Measurements from ENCODE around the gene PTPRB. TPM values are rescaled to one million over a fixed set of nuclear protein-coding genes. Genes with fewer than 3 reads are reported as not detected.

The PTPRB gene
- total and polyA plus RNA-seq, 5 donors from 2014 or later, result not detected

GRCh38 chr12:70664465-70664881 lies 27.2 kb upstream of the PTPRB start:
- H3K27me3 Mint-ChIP-seq, result no peaks in the 10 kb centered on the region
- no peak overlapping the region for H3K4me3 Mint-ChIP-seq
- no peak overlapping the region for H3K27ac Mint-ChIP-seq
- Histone ChIP-seq H3K27me3 (ENCODE audit: control insufficient read depth, insufficient read depth, low read length) (no peaks in the 10 kb centered on the region), H3K9me3 (ENCODE audit: control insufficient read depth in 2 of 2, low read length in 2 of 2) (no peaks in the 10 kb centered on the region), H3K4me3 (ENCODE audit: low read depth, low read length) (no peak overlapping the region), H3K36me3 (ENCODE audit: control insufficient read depth, insufficient read depth, low read length) (no peaks in the 10 kb centered on the region), H3K4me1 (ENCODE audit: control insufficient read depth, insufficient read depth, low read length, poor library complexity, severe bottlenecking) (no peaks in the 10 kb centered on the region), H3K27ac (ENCODE audit: insufficient read depth, low read length, poor library complexity, severe bottlenecking) (no peak overlapping the region)
- DNase-seq (no peak), ATAC-seq (ENCODE audit: low read depth in 2 of 2) (no peak)
- H3K9me3 Mint-ChIP-seq, result no peaks in the 10 kb centered on the region
- H3K4me1 Mint-ChIP-seq, result peaks cover 0 to 2% (median 0%) of the 10 kb centered on the region in 4 donors
- H3K36me3 Mint-ChIP-seq, result no peaks in the 10 kb centered on the region

GRCh38 chr12:70663838-70664237 lies 26.6 kb upstream of the PTPRB start:
- Histone ChIP-seq H3K27ac (ENCODE audit: insufficient read depth, low read length, poor library complexity, severe bottlenecking) (no peak overlapping the region), H3K4me3 (ENCODE audit: low read depth, low read length) (no peak overlapping the region), H3K9me3 (ENCODE audit: control insufficient read depth in 2 of 2, low read length in 2 of 2) (no peaks in the 10 kb centered on the region), H3K4me1 (ENCODE audit: control insufficient read depth, insufficient read depth, low read length, poor library complexity, severe bottlenecking) (no peaks in the 10 kb centered on the region), H3K27me3 (ENCODE audit: control insufficient read depth, insufficient read depth, low read length) (no peaks in the 10 kb centered on the region), H3K36me3 (ENCODE audit: control insufficient read depth, insufficient read depth, low read length) (no peaks in the 10 kb centered on the region)
- Mint-ChIP-seq H3K4me3 (no peak overlapping the region), H3K27ac (no peak overlapping the region), H3K27me3 (no peaks in the 10 kb centered on the region), H3K36me3 (no peaks in the 10 kb centered on the region), H3K9me3 (peaks cover 0 to 2% (median 0%) of the 10 kb centered on the region in 7 donors), H3K4me1 (peaks cover 0 to 2% (median 0%) of the 10 kb centered on the region in 4 donors)
- DNase-seq, result no peak
- no peak for ATAC-seq (ENCODE audit: low read depth in 2 of 2)

- no peaks in the 10 kb centered on the region for H3K36me3 ChIP-seq (ENCODE audit: control insufficient read depth, insufficient read depth, low read length)
- ATAC-seq (ENCODE audit: low read depth in 2 of 2), result no peak
- H3K27ac ChIP-seq (ENCODE audit: insufficient read depth, low read length, poor library complexity, severe bottlenecking), result no peak overlapping the region
- H3K4me1 ChIP-seq (ENCODE audit: control insufficient read depth, insufficient read depth, low read length, poor library complexity, severe bottlenecking), result no peaks in the 10 kb centered on the region
- no peaks in the 10 kb centered on the region for H3K27me3 Mint-ChIP-seq
- no peaks in the 10 kb centered on the region for H3K36me3 Mint-ChIP-seq
- H3K27me3 ChIP-seq (ENCODE audit: control insufficient read depth, insufficient read depth, low read length), result no peaks in the 10 kb centered on the region
- DNase-seq, result no peak
- peaks cover 0 to 2% (median 0%) of the 10 kb centered on the region in 4 donors for H3K4me1 Mint-ChIP-seq
- H3K9me3 ChIP-seq (ENCODE audit: control insufficient read depth in 2 of 2, low read length in 2 of 2), result no peaks in the 10 kb centered on the region
- H3K27ac Mint-ChIP-seq, result no peak overlapping the region
- H3K4me3 ChIP-seq (ENCODE audit: low read depth, low read length), result no peak overlapping the region
- H3K4me3 Mint-ChIP-seq, result no peak overlapping the region
- peaks cover 0 to 4% (median 0%) of the 10 kb centered on the region in 7 donors for H3K9me3 Mint-ChIP-seq
Observed at GRCh38 chr12:70661466-70662161, 24.4 kb upstream of the PTPRB start.

- Histone ChIP-seq H3K27me3 (ENCODE audit: control insufficient read depth, insufficient read depth, low read length) (no peaks in the 10 kb centered on the region), H3K27ac (ENCODE audit: insufficient read depth, low read length, poor library complexity, severe bottlenecking) (no peak overlapping the region), H3K4me1 (ENCODE audit: control insufficient read depth, insufficient read depth, low read length, poor library complexity, severe bottlenecking) (no peaks in the 10 kb centered on the region), H3K4me3 (ENCODE audit: low read depth, low read length) (no peak overlapping the region), H3K9me3 (ENCODE audit: control insufficient read depth in 2 of 2, low read length in 2 of 2) (no peaks in the 10 kb centered on the region), H3K36me3 (ENCODE audit: control insufficient read depth, insufficient read depth, low read length) (no peaks in the 10 kb centered on the region)
- Mint-ChIP-seq H3K27ac (peak overlapping the region in 1 of 3 donors; percentile 9), H3K4me3 (no peak overlapping the region), H3K9me3 (peaks cover 0 to 4% (median 0%) of the 10 kb centered on the region in 7 donors), H3K36me3 (no peaks in the 10 kb centered on the region), H3K4me1 (peaks cover 0 to 2% (median 0%) of the 10 kb centered on the region in 4 donors), H3K27me3 (no peaks in the 10 kb centered on the region)
- DNase-seq, result peak in 1 of 3 donors; percentile 25
- ATAC-seq (ENCODE audit: low read depth in 2 of 2), result no peak
Observed at GRCh38 chr12:70660620-70661219, 23.5 kb upstream of the PTPRB start.

GRCh38 chr12:70660002-70660604 lies 22.9 kb upstream of the PTPRB start:
- H3K27ac ChIP-seq (ENCODE audit: insufficient read depth, low read length, poor library complexity, severe bottlenecking), result no peak overlapping the region
- H3K27ac Mint-ChIP-seq, result peak overlapping the region in 1 of 3 donors; percentile 9
- H3K27me3 Mint-ChIP-seq, result no peaks in the 10 kb centered on the region
- H3K36me3 ChIP-seq (ENCODE audit: control insufficient read depth, insufficient read depth, low read length), result no peaks in the 10 kb centered on the region
- no peak for DNase-seq
- peaks cover 0 to 4% (median 0%) of the 10 kb centered on the region in 7 donors for H3K9me3 Mint-ChIP-seq
- no peaks in the 10 kb centered on the region for H3K9me3 ChIP-seq (ENCODE audit: control insufficient read depth in 2 of 2, low read length in 2 of 2)
- no peaks in the 10 kb centered on the region for H3K4me1 ChIP-seq (ENCODE audit: control insufficient read depth, insufficient read depth, low read length, poor library complexity, severe bottlenecking)
- H3K4me1 Mint-ChIP-seq, result peaks cover 0 to 2% (median 0%) of the 10 kb centered on the region in 4 donors
- H3K4me3 Mint-ChIP-seq, result no peak overlapping the region
- no peak for ATAC-seq (ENCODE audit: low read depth in 2 of 2)
- H3K36me3 Mint-ChIP-seq, result no peaks in the 10 kb centered on the region
- H3K27me3 ChIP-seq (ENCODE audit: control insufficient read depth, insufficient read depth, low read length), result no peaks in the 10 kb centered on the region
- H3K4me3 ChIP-seq (ENCODE audit: low read depth, low read length), result no peak overlapping the region

- Mint-ChIP-seq H3K27me3 (no peaks in the 10 kb centered on the region), H3K4me1 (peaks cover 0 to 2% (median 0%) of the 10 kb centered on the region in 4 donors), H3K27ac (no peak overlapping the region), H3K9me3 (peaks cover 0 to 4% (median 0%) of the 10 kb centered on the region in 7 donors), H3K4me3 (peak overlapping the region in 1 of 4 donors; percentile 16), H3K36me3 (no peaks in the 10 kb centered on the region)
- Histone ChIP-seq H3K4me3 (ENCODE audit: low read depth, low read length) (no peak overlapping the region), H3K4me1 (ENCODE audit: control insufficient read depth, insufficient read depth, low read length, poor library complexity, severe bottlenecking) (no peaks in the 10 kb centered on the region), H3K27ac (ENCODE audit: insufficient read depth, low read length, poor library complexity, severe bottlenecking) (no peak overlapping the region), H3K36me3 (ENCODE audit: control insufficient read depth, insufficient read depth, low read length) (no peaks in the 10 kb centered on the region), H3K27me3 (ENCODE audit: control insufficient read depth, insufficient read depth, low read length) (no peaks in the 10 kb centered on the region), H3K9me3 (ENCODE audit: control insufficient read depth in 2 of 2, low read length in 2 of 2) (no peaks in the 10 kb centered on the region)
- ATAC-seq (ENCODE audit: low read depth in 2 of 2) (no peak), DNase-seq (no peak)
Observed at GRCh38 chr12:70659077-70659606, 21.9 kb upstream of the PTPRB start.

- H3K4me1 Mint-ChIP-seq, result peaks cover 0 to 2% (median 0%) of the 10 kb centered on the region in 4 donors
- Histone ChIP-seq H3K4me3 (ENCODE audit: low read depth, low read length) (no peak overlapping the region), H3K27me3 (ENCODE audit: control insufficient read depth, insufficient read depth, low read length) (no peaks in the 10 kb centered on the region), H3K36me3 (ENCODE audit: control insufficient read depth, insufficient read depth, low read length) (no peaks in the 10 kb centered on the region), H3K4me1 (ENCODE audit: control insufficient read depth, insufficient read depth, low read length, poor library complexity, severe bottlenecking) (no peaks in the 10 kb centered on the region), H3K27ac (ENCODE audit: insufficient read depth, low read length, poor library complexity, severe bottlenecking) (no peak overlapping the region), H3K9me3 (ENCODE audit: control insufficient read depth in 2 of 2, low read length in 2 of 2) (no peaks in the 10 kb centered on the region)
- peaks cover 0 to 4% (median 0%) of the 10 kb centered on the region in 7 donors for H3K9me3 Mint-ChIP-seq
- ATAC-seq (ENCODE audit: low read depth in 2 of 2) (no peak), DNase-seq (no peak)
- no peak overlapping the region for H3K4me3 Mint-ChIP-seq
- H3K27ac Mint-ChIP-seq, result peak overlapping the region in 1 of 3 donors; percentile 18
- no peaks in the 10 kb centered on the region for H3K27me3 Mint-ChIP-seq
- no peaks in the 10 kb centered on the region for H3K36me3 Mint-ChIP-seq
Observed at GRCh38 chr12:70657616-70658286, 20.5 kb upstream of the PTPRB start.
